NAMALWA (cell line): ENCODE results near the gene LAMA3.

Source experiments
- DNase-seq: peaks from one replicate; pipeline ENCODE4 v3.0.0-alpha.2; 2015; ENCODE audit warnings: low spot score

LAMA3 gene

GRCh38 chr18:23824240-23824639, 135.0 kb downstream of the LAMA3 start:
- DNase-seq: no peak

DNA sequence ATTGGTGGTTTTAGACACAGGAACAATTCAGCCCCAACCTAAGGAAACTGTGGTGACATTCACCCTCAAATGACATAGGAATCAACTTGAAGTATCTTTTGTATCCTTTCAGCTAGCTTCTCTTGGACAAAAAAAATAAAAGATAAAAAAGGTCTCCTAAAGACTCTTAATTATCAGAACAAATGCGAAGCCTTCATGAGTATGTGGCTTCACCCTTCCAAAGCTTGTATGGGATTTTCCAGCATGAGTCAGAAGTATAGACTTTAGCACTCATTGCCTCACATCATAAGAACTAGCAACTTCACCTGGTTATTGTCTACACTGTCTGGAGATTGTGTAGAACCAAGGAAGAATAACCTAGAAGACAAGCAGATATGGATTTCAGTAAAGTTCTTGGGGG, 135.4 kb downstream of the LAMA3 start:
- no peak for DNase-seq

- DNase-seq: no peak
These were observed 136.2 kb downstream of the LAMA3 start for GRCh38 chr18:23825496-23825895.

DNA sequence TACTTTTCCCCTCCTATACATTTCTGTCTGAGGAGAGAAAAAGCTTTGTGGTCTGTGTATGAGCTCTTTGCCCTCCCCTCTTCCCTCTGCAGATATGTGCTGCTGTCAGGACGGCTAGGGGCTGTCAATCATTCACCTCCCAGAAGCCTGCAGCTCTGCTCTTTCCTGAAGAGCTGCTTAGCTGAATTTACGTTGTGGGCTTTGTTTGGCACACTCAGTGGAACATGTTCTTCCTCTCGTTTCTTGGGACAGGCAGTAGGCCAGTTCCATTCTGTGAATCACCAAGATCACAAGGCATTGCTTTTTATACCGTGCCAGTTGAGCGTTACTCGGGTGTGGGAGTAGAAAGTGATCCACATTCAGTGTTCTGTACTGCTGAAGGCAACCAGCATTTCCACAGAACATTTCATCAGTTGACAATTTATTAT, 136.7 kb downstream of the LAMA3 start:
- no peak for DNase-seq

DNA sequence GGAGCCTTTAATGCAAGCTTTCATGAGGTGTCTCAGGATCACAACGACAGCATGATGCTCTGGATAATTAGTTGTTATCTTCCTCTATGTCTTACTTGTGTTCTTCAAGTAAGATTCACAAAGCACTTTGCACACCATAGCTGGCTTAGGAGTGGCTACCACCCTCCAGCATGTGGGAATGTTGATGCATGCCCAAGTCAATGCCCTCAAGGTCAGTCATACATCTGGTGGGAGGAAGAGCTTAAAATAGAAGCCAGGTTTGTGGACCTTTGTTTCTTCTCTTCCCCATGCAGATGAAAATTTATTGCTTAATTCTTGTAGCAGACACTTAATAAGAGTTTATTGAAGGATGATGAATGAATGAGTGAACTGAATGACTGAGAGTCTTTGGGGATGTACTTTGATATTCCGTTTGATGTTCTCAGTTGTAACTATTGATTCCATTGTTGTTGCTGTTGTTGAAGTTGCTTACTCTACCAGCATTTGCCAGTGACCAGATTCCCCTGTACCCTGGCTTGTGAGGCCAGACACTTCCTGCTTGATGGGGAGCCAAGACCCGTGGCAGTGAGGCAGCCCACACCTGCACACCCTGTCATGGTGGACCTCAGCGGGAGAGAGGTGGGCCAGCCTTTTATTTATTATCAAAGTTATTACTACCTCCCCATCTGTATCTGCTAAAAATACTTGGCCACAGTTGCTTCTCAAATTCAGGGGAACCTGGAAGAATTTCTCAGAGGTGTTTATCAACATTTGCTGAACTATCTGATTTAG, 137.8 kb downstream of the LAMA3 start:
- no peak for DNase-seq

DNA sequence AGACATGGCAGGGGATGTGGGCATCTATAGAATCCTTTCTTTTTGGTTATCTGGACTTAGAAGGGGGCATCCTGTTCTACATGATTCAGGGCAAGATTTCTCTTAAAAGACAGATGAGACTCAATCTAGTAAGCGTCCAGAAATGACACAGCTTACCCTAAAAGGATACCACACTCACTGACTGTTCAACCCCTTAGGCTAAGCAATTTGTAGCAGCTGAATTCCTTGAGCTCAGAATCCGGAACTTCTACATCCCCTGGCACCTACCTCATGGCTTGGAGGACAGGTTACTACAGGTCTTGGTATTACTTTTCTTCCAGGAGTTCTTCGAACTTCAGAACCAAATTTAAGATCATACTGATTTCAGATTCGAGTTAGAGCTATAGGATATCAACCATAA, 138.4 kb downstream of the LAMA3 start:
- no peak for DNase-seq

DNA sequence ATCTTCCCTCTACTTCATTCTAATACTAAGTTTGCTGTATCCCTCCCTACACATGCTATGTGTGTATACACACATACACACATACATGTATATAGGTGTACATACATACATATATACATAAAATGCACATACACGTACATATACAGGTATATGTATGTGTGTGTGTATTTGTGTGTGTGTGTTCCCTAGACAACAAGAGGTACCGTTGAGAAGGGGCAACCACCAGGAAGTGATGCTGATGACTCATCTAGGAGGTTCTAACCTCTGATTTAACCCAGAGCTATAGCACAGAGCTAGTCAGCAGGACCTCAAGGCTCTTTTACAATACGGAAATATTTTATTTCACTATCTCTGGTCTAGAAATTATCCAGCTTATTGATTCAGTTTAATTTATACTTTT, 139.2 kb downstream of the LAMA3 start:
- peak; percentile 24 for DNase-seq

DNA sequence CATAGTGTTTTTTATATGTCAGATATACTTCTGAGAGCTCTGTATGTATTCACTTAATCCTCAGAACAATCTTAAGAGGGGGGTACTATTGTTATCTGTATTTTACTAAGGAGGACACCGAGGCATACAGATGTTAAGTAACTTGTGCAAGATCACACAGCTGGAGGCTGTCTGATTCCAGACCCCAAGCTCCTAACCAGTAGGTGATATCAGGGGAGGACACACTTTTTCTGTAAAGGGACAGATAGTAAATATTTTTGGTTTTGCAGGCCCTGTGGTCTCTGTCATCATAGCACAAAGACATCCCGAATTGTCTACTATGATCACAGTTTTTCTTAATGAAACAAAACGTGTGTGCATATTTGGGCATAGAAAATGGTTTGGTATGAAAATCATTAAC, 143.7 kb downstream of the LAMA3 start:
- DNase-seq: no peak

DNA sequence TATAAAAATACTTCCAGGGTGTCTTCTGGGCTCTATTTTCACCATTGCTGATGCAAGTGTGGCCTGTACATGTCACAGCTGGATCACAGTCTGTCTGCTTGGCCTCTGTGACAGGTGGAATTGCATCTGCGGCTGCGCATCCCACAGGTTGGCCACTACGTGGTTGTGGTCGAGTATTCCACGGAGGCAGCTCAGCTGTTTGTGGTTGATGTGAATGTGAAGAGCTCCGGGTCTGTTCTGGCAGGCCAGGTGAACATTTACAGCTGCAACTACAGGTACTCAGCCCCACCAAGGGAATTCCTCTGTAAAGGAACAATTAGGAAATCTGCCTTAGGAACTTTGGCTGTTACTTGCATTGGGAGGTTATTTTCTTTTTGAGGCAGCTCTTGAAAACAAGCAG, 144.5 kb downstream of the LAMA3 start:
- DNase-seq: no peak

DNA sequence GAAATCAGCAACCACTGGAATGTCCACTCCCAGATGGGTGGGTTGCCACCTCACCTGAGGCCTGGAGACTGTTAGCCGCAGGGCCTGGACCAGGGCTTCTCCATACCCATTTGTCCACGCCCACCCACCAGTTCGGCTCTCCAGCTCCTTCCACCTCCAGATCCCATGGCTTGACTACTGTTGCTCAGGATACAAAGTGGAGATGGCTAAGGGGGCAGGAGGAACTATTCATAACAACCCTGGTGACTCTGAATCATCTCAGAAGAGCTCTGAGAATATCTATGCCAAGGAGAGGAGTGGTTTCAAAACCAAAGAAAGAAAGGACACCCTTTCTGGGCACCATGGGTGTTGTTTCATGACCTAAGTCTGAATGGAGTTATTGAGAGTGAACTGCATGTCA, 145.8 kb downstream of the LAMA3 start:
- no peak for DNase-seq

GRCh38 chr18:23835506-23835905, 146.3 kb downstream of the LAMA3 start:
- no peak for DNase-seq

DNA sequence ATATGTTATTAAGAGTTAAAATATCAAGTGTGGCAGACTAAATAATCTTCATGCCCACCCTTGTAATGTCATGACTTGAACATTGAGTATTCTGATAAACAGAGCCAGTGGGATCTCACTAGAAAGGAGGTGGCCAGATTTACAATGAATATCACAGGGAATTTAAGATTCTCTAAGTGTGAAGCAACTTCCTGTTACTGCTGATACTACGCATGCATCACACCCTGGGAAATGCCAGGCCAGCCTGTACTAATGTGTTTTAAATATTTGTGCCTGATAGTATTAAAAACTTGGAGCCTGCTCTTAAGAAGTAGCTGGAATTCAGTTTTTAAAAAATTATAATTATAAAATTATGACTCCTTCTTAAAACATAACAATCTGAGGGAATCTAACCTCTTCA, 148.3 kb downstream of the LAMA3 start:
- DNase-seq: peak; percentile 7

DNA sequence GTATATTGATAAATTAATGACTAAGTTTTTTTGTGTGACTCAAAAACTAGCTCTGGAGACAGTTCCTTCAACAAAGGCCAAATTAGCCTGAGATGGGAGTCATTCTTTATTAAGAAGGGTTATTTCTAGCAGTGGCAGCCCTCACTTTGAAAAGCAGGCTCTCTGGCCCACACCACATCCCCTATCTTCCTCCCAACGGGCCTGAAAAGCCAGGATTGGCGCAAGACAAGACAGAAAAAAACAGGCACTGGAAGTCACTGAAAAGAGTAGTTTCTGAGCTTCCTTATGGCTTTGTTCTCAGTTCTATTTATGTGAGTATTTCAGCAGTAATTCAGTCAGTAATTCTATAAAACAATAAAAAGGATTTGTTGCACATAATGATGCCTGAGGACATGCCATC, 149.0 kb downstream of the LAMA3 start:
- no peak for DNase-seq

DNA sequence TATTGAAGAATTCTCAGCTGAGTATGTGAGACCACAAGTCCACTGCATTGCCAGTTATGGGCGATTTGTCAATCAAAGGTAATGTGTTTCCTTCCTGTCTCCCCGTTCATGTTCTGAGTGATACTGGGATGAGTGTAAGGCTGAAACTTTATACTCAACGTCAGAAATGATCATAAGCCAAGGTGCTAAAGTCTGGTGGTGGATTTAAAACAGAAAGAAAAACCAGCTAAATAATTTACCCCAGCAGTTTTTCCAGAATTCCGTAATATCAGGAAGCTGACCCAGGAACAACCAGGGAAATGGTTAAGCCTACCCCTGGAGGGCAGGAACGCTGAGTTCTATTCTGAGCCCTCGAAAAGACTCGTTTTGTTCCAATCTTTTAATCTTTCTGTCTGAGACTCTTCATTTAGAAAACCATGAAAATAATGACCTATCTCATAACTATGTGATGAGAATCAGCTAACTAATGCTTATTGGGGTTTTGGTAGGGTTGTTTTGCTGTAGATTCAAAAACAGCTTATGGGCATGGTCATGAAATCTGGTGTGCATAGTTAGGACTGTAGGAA, 149.6 kb downstream of the LAMA3 start:
- no peak for DNase-seq

- no peak for DNase-seq
These were observed 153.1 kb downstream of the LAMA3 start for GRCh38 chr18:23842305-23842704.

DNA sequence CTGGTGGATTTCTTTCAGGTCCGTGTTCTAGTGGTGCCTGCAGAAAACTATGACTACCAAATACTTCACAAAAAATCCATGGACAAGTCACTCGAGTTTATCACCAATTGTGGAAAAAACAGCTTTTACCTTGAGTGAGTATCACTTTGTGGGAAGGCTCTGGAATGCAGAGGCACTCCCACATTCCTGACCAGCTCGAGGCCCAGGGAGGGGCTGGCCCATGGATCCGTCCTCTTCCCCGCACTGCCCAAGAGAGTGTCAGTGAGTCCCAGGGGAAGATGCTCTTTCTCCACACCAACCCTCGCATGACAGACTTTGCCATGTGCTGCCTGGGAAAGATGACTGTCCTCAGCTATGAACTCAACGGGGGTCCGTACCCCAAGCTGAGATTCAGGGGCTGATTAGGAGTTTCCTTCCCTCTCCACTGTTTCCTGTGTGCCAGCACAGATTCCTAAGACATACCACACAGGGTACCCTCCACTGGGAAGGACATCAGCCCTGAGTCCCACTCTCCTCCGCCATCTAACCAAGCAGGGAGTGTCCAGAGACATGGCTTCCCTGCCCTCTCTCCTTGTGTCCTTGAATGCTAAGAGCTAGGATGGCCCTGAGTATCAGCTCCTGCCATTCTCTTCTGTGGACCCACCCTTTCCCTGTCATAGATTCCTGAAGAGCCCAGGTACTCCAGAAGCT, 155.9 kb downstream of the LAMA3 start:
- DNase-seq: no peak

DNA sequence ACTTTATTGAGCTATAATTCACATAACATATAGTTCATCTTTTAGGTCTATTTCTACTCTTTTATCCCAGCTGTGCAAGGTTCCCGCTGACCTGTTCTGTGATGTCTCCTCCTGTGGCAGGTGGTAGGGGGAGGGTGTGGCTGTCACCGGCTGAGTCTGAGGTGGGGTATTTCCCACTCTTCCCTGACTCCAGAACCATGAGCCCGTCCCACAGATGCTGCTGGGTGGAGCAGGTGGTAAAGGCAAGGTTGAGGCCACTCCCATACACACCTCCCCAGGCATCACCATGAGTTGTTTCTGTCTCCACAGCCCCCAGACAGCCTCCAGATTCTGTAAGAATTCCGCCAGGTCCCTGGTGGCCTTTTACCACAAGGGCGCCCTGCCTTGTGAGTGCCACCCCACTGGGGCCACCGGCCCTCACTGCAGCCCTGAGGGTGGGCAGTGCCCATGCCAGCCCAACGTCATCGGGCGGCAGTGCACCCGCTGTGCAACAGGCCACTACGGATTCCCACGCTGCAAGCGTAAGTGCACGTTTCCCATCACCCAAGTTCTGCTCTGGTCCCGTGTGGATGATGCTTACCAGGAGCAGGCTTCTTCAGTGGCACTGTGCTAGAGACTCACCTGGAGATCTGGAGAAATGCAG, 156.9 kb downstream of the LAMA3 start:
- no peak for DNase-seq

DNA sequence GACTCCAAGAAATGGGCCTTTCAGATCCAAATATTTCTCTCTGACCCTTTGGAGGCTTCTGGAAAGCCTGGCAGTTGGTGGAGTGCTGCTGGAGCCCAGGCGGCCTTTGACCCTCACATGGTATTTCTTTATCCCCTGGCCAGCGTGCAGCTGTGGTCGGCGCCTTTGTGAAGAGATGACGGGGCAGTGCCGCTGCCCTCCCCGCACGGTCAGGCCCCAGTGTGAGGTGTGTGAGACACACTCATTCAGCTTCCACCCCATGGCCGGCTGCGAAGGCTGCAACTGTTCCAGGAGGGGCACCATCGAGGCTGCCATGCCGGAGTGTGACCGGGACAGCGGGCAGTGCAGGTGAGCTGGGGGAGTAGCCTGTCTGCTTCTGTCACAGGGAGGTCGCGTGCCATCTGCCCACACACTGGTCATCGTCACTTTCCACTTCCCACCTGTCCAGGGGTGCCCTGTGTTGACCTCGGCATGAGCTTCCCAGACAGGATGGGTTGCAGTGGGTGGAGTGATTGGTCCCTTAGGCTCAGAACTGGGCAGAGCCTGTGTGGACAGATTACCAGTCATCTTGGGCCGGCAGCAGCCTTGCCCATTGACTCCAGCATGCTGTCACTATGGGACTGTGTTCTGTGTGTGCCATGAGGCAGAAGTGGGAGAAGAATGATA, 158.2 kb downstream of the LAMA3 start:
- no peak for DNase-seq

DNA sequence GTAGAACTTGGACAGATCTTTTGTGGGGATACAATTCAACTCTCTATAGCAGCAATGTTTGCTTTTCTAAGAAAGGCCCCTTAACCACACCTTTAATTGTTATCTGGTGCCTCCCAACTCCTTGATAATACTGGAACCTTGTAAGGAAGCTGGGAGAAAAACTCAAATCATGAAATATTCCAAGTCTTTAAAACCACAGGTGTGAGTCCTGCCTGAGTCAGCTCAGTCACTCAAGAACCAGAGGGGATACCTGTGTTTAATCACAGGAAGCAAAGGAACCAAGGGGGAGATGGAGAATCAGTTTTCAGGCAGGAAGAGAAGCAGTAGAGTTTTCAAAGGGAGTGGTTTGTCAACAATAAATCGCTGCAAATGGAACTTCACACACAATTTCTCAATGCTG, 159.9 kb downstream of the LAMA3 start:
- no peak for DNase-seq

- no peak for DNase-seq
These were observed 161.0 kb downstream of the LAMA3 start for GRCh38 chr18:23850215-23850614.

DNA sequence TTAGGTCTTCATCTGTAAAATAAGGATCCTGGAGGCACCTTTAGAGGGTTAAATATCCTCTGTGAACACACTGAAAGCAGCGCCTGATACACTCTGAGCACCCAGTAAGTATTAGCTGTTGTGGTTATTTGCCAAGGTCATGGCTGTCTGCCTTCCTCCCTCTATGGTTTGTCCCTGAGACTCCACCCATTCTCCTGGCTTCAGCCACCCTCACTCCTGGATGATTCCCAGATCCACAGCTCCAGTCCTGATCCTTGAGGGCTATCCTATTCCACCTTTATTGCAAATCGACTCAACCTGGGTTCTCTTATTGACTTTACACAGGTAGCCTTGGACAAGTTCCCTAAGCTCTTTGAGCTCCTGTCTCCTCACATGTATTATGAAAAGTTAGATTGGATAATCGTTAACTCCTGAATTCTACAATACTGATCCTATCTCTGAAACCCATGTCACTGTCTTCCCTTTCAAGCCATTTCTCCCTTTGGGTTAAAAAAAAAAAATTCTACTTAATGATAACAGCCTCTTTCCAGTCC, 162.3 kb downstream of the LAMA3 start:
- DNase-seq: no peak
